ENCODE results near the gene ROR2.

The ROR2 gene

DNA sequence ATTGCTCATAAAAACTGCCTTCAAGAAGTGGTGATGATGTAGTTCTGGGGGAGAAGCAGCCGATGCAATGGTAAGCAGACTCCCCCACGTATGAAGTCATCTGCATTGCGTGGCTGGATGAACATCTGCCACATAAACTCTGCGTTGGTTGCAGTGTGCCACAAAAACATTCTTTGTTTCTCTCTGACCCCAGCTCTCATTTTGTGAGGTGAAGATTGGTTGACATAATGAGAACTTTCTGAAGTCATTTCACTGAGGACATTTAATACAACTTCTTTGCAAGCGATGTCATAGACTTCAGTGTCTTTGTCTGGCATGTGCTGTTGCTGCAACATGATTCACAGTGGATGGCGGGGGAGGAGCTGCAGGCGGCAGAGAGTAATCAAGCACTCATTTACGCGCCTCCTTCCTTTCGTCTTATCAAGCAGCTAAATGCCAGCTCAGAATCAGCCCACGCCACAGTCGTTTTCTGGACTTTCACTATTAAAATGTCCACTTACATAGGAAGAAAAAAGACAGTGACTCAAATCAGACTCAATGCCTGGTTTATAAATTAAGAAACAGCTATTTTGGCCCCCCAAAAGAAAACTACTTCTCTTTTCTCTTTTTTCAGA is 434.8 kb downstream of the ROR2 start:
- H4K20me1 ChIP-seq (ENCODE audit: insufficient read depth, low read length) = no peaks in the 10 kb centered on the region
- H3K4me1 ChIP-seq (ENCODE audit: insufficient read depth, low read length) = no peaks in the 10 kb centered on the region
- H3K27ac ChIP-seq (ENCODE audit: low read length) = no peak overlapping the region
- H2AFZ ChIP-seq (ENCODE audit: low read depth, low read length) = no peak overlapping the region
- H3K36me3 ChIP-seq (ENCODE audit: insufficient read depth, low read length) = no peaks in the 10 kb centered on the region
- H3K9me3 ChIP-seq (ENCODE audit: insufficient read depth, low read length, severe bottlenecking) = no peaks in the 10 kb centered on the region
- no peak overlapping the region for H3K9ac ChIP-seq (ENCODE audit: low read depth, low read length)
- no peak overlapping the region for H3K4me2 ChIP-seq (ENCODE audit: insufficient read depth, low read length)
- no peaks in the 10 kb centered on the region for H3K27me3 ChIP-seq (ENCODE audit: insufficient read depth, low read length, poor library complexity)
- ATAC-seq (ENCODE audit: insufficient read depth, low read depth) = no peak
- no peak for TF ChIP-seq EZH2 (IDR thresholded peaks at IDR 0.05; ENCODE audit: borderline replicate concordance, low read depth, low read length, severe bottlenecking)
- no peak overlapping the region for H3K4me3 ChIP-seq (ENCODE audit: low read depth in 1 of 2, low read length in 2 of 2)
- H3K79me2 ChIP-seq (ENCODE audit: insufficient read depth, low read length) = no peaks in the 10 kb centered on the region
- DNase-seq = no peak
